Measurements from ENCODE around the gene EML2. TPM values are rescaled to one million over a fixed set of nuclear protein-coding genes. Genes with fewer than 3 reads are reported as not detected.

Gene EML2
- total RNA-seq, 1 donor: 13.9 TPM

- Histone ChIP-seq H3K27me3 (ENCODE audit: insufficient read depth, low read length) (no peaks in the 10 kb centered on the region), H3K4me3 (ENCODE audit: low read length) (no peak overlapping the region), H3K9me3 (ENCODE audit: low read depth, low read length) (no peaks in the 10 kb centered on the region), H3K4me1 (ENCODE audit: insufficient read depth, low read length) (no peaks in the 10 kb centered on the region)
Measured at GRCh38 chr19:45569619-45570421, 69.4 kb downstream of the EML2 start.

GRCh38 chr19:45568732-45569131 lies 70.5 kb downstream of the EML2 start:
- Histone ChIP-seq H3K27me3 (ENCODE audit: insufficient read depth, low read length) (no peaks in the 10 kb centered on the region), H3K4me1 (ENCODE audit: insufficient read depth, low read length) (peaks cover 5% of the 10 kb centered on the region), H3K9me3 (ENCODE audit: low read depth, low read length) (no peaks in the 10 kb centered on the region), H3K4me3 (ENCODE audit: low read length) (no peak overlapping the region)

- H3K4me3 ChIP-seq (ENCODE audit: low read length): no peak overlapping the region
- no peaks in the 10 kb centered on the region for H3K9me3 ChIP-seq (ENCODE audit: low read depth, low read length)
- H3K27me3 ChIP-seq (ENCODE audit: insufficient read depth, low read length): no peaks in the 10 kb centered on the region
- H3K4me1 ChIP-seq (ENCODE audit: insufficient read depth, low read length): peaks cover 9% of the 10 kb centered on the region
Measured at GRCh38 chr19:45567609-45568008, 71.6 kb downstream of the EML2 start.

- Histone ChIP-seq H3K4me3 (ENCODE audit: low read length) (no peak overlapping the region), H3K4me1 (ENCODE audit: insufficient read depth, low read length) (peaks cover 12% of the 10 kb centered on the region), H3K9me3 (ENCODE audit: low read depth, low read length) (no peaks in the 10 kb centered on the region), H3K27me3 (ENCODE audit: insufficient read depth, low read length) (no peaks in the 10 kb centered on the region)
Measured at GRCh38 chr19:45564131-45564780, 74.9 kb downstream of the EML2 start.

- H3K9me3 ChIP-seq (ENCODE audit: low read depth, low read length): no peaks in the 10 kb centered on the region
- no peaks in the 10 kb centered on the region for H3K27me3 ChIP-seq (ENCODE audit: insufficient read depth, low read length)
- peaks cover 20% of the 10 kb centered on the region for H3K4me1 ChIP-seq (ENCODE audit: insufficient read depth, low read length)
- H3K4me3 ChIP-seq (ENCODE audit: low read length): no peak overlapping the region
Measured at GRCh38 chr19:45560686-45561085, 78.5 kb downstream of the EML2 start.

GRCh38 chr19:45560038-45560437 lies 79.2 kb downstream of the EML2 start:
- Histone ChIP-seq H3K9me3 (ENCODE audit: low read depth, low read length) (no peaks in the 10 kb centered on the region), H3K27me3 (ENCODE audit: insufficient read depth, low read length) (no peaks in the 10 kb centered on the region), H3K4me3 (ENCODE audit: low read length) (no peak overlapping the region), H3K4me1 (ENCODE audit: insufficient read depth, low read length) (peaks cover 20% of the 10 kb centered on the region)

Other genes with a start within 250 kb of the EML2 start
- gene PPP1R13L, start 234.3 kb downstream of the EML2 start, total RNA-seq: 0.52 TPM
- 0.10 TPM for gene POLR1G, start 232.8 kb downstream of the EML2 start, total RNA-seq
- gene ERCC1, start 215.5 kb downstream of the EML2 start, total RNA-seq: 33.6 TPM
- 337 TPM for gene FOSB, start 171.4 kb downstream of the EML2 start, total RNA-seq
- 1.5 TPM for gene RTN2, start 142.3 kb downstream of the EML2 start, total RNA-seq
- gene PPM1N, start 141.0 kb downstream of the EML2 start, total RNA-seq: 4.3 TPM
- gene VASP, start 131.9 kb downstream of the EML2 start, total RNA-seq: 95.8 TPM
- gene OPA3, start 54.6 kb downstream of the EML2 start, total RNA-seq: 3.4 TPM
- not detected for gene GPR4, start 37.2 kb downstream of the EML2 start, total RNA-seq
- gene GIPR, start 28.8 kb upstream of the EML2 start, total RNA-seq: 1.2 TPM
- 158 TPM for gene SNRPD2, start 52.6 kb upstream of the EML2 start, total RNA-seq
- gene QPCTL, start 53.3 kb upstream of the EML2 start, total RNA-seq: 2.5 TPM
- 8.0 TPM for gene FBXO46, start 91.5 kb upstream of the EML2 start, total RNA-seq
- gene MEIOSIN, start 94.0 kb upstream of the EML2 start, total RNA-seq: not detected
- gene SIX5, start 129.9 kb upstream of the EML2 start, total RNA-seq: under 0.01 TPM
- gene DMPK, start 143.1 kb upstream of the EML2 start, total RNA-seq: 5.8 TPM
- gene DMWD, start 153.4 kb upstream of the EML2 start, total RNA-seq: 15.2 TPM
- 0.10 TPM for gene RSPH6A, start 175.9 kb upstream of the EML2 start, total RNA-seq
- 27.2 TPM for gene SYMPK, start 223.8 kb upstream of the EML2 start, total RNA-seq
- gene FOXA3, start 224.9 kb upstream of the EML2 start, total RNA-seq: not detected
- gene IRF2BP1, start 246.7 kb upstream of the EML2 start, total RNA-seq: 17.3 TPM

Data from mononuclear cell (primary cell).